Stomach smooth muscle (tissue), 2 donors: ENCODE measurements around the gene RANBP2.
"Not testable (repeated sequence)": the region's sequence is repeated elsewhere in the genome, so short reads cannot be mapped to it uniquely, and the experiment has no call there.

Experiments used
- H3K27ac ChIP-seq: one replicate; pipeline ENCODE4 v1.7.0; 2013; ENCODE audit warnings: mild to moderate bottlenecking, low read length, inconsistent platforms
- H3K27me3 ChIP-seq, 2 donors: one replicate each; pipeline ENCODE4 v1.7.0; 2013; ENCODE audit warnings: low read length in 2 of 2; ENCODE audit not compliant: insufficient read depth in 2 of 2, control insufficient read depth in 1 of 2
- H3K36me3 ChIP-seq, 2 donors: one replicate each; pipeline ENCODE4 v1.7.0; 2013; ENCODE audit warnings: low read length in 2 of 2; ENCODE audit not compliant: control insufficient read depth in 2 of 2, insufficient read depth in 2 of 2
- H3K4me1 ChIP-seq: one replicate; pipeline ENCODE4 v1.7.0; 2013; ENCODE audit warnings: low read length; ENCODE audit not compliant: control insufficient read depth, insufficient read depth
- H3K4me3 ChIP-seq, 2 donors: one replicate each; pipeline ENCODE4 v1.7.0; 2013; ENCODE audit warnings: low read length in 2 of 2
- H3K9ac ChIP-seq, 2 donors: one replicate each; pipeline ENCODE4 v1.7.0; 2013; ENCODE audit warnings: low read length in 2 of 2, mild to moderate bottlenecking in 1 of 2
- H3K9me3 ChIP-seq, 2 donors: one replicate each; pipeline ENCODE4 v1.7.0; 2013; ENCODE audit warnings: low read length in 2 of 2; ENCODE audit not compliant: control insufficient read depth in 2 of 2
- donor health status: healthy.
- donor health status: Pancreatic carcinoma.

RANBP2 gene

GRCh38 chr2:108701208-108701607 lies 18.1 kb upstream of the RANBP2 start:
- H3K9ac ChIP-seq, result no peak overlapping the region
- no peaks in the 10 kb centered on the region for H3K36me3 ChIP-seq
- H3K4me1 ChIP-seq, result no peaks in the 10 kb centered on the region
- no peaks in the 10 kb centered on the region for H3K27me3 ChIP-seq
- no peak overlapping the region for H3K4me3 ChIP-seq
- no peaks in the 10 kb centered on the region for H3K9me3 ChIP-seq
- no peak overlapping the region for H3K27ac ChIP-seq

- Histone ChIP-seq H3K4me1 (no peaks in the 10 kb centered on the region), H3K9me3 (no peaks in the 10 kb centered on the region), H3K27ac (no peak overlapping the region), H3K36me3 (no peaks in the 10 kb centered on the region), H3K9ac (no peak overlapping the region), H3K4me3 (no peak overlapping the region), H3K27me3 (no peaks in the 10 kb centered on the region)
Observed at GRCh38 chr2:108701806-108702205, 17.5 kb upstream of the RANBP2 start.

GRCh38 chr2:108704871-108705270 lies 14.4 kb upstream of the RANBP2 start:
- H3K9me3 ChIP-seq, result no peaks in the 10 kb centered on the region
- H3K36me3 ChIP-seq, result no peaks in the 10 kb centered on the region
- H3K27ac ChIP-seq, result no peak overlapping the region
- no peak overlapping the region for H3K4me3 ChIP-seq
- H3K9ac ChIP-seq, result no peak overlapping the region
- no peaks in the 10 kb centered on the region for H3K4me1 ChIP-seq
- H3K27me3 ChIP-seq, result no peaks in the 10 kb centered on the region

GRCh38 chr2:108707300-108707699 lies 12.0 kb upstream of the RANBP2 start:
- no peak overlapping the region for H3K27ac ChIP-seq
- peaks cover 0 to under 1% of the 10 kb centered on the region in 2 donors for H3K9me3 ChIP-seq
- H3K9ac ChIP-seq, result no peak overlapping the region
- no peaks in the 10 kb centered on the region for H3K36me3 ChIP-seq
- no peak overlapping the region for H3K4me3 ChIP-seq
- no peaks in the 10 kb centered on the region for H3K4me1 ChIP-seq
- H3K27me3 ChIP-seq, result no peaks in the 10 kb centered on the region

- not testable (repeated sequence) for H3K27ac ChIP-seq, H3K27me3 ChIP-seq, H3K9ac ChIP-seq, H3K4me1 ChIP-seq, H3K9me3 ChIP-seq, H3K4me3 ChIP-seq, H3K36me3 ChIP-seq
Observed at GRCh38 chr2:108716971-108717370, 2.3 kb upstream of the RANBP2 start.

GRCh38 chr2:108726048-108726447 lies 6.8 kb downstream of the RANBP2 start:
- not testable (repeated sequence) for H3K9me3 ChIP-seq, H3K9ac ChIP-seq, H3K4me1 ChIP-seq, H3K27me3 ChIP-seq, H3K4me3 ChIP-seq, H3K36me3 ChIP-seq, H3K27ac ChIP-seq

- not testable (repeated sequence) for H3K27ac ChIP-seq, H3K9me3 ChIP-seq, H3K4me1 ChIP-seq, H3K36me3 ChIP-seq, H3K4me3 ChIP-seq, H3K9ac ChIP-seq, H3K27me3 ChIP-seq
Observed at GRCh38 chr2:108734656-108735055, 15.4 kb downstream of the RANBP2 start.

- H3K27me3 ChIP-seq, H3K4me1 ChIP-seq, H3K4me3 ChIP-seq, H3K27ac ChIP-seq, H3K9ac ChIP-seq, H3K9me3 ChIP-seq: not testable (repeated sequence)
- H3K36me3 ChIP-seq, result peaks cover 8 to 12% of the 10 kb centered on the region in 2 donors
Observed at GRCh38 chr2:108757973-108758372, 38.7 kb downstream of the RANBP2 start.

- peaks cover 24 to 28% of the 10 kb centered on the region in 2 donors for H3K36me3 ChIP-seq
- H3K27me3 ChIP-seq, H3K4me1 ChIP-seq, H3K9me3 ChIP-seq, H3K4me3 ChIP-seq, H3K9ac ChIP-seq, H3K27ac ChIP-seq: not testable (repeated sequence)
Observed at GRCh38 chr2:108762618-108763017, 43.3 kb downstream of the RANBP2 start.

- not testable (repeated sequence) for H3K27me3 ChIP-seq, H3K27ac ChIP-seq, H3K4me1 ChIP-seq, H3K9me3 ChIP-seq, H3K9ac ChIP-seq, H3K4me3 ChIP-seq
- peaks cover 24 to 26% of the 10 kb centered on the region in 2 donors for H3K36me3 ChIP-seq
Observed at GRCh38 chr2:108766671-108767070, 47.4 kb downstream of the RANBP2 start.

GRCh38 chr2:108767859-108768258 lies 48.6 kb downstream of the RANBP2 start:
- H3K9me3 ChIP-seq, H3K27me3 ChIP-seq, H3K27ac ChIP-seq, H3K4me3 ChIP-seq, H3K9ac ChIP-seq, H3K4me1 ChIP-seq: not testable (repeated sequence)
- peaks cover 27 to 32% of the 10 kb centered on the region in 2 donors for H3K36me3 ChIP-seq

- Histone ChIP-seq H3K4me1 (no peaks in the 10 kb centered on the region), H3K27ac (no peak overlapping the region), H3K9ac (no peak overlapping the region), H3K36me3 (peaks cover 11 to 28% of the 10 kb centered on the region in 2 donors), H3K4me3 (no peak overlapping the region), H3K27me3 (no peaks in the 10 kb centered on the region), H3K9me3 (no peaks in the 10 kb centered on the region)
Observed at GRCh38 chr2:108776475-108776874, 57.2 kb downstream of the RANBP2 start.
